Myocyte (in vitro differentiated cells): ENCODE data around the gene CDK6. TPM values are rescaled to one million over a fixed set of nuclear protein-coding genes. Genes with fewer than 3 reads are reported as not detected.
A peak's percentile ranks its signal among the peaks of the same experiment; 100 is the strongest.

Source experiments
- DNase-seq: peaks from one replicate; pipeline ENCODE4 v3.0.0-alpha.2; 2012; ENCODE audit warnings: low read depth
- total RNA-seq: library from RNA; depleted of rRNA; stranded (reverse); fragments of >200 nt; gene quantifications from 2 replicates; pipeline ENCODE4 v1.2.3, GENCODE V29; 2014

Gene CDK6
- total RNA-seq, 1 donor from 2014 or later, result 124 TPM

GRCh38 chr7:92631067-92631849 is 205.1 kb downstream of the CDK6 start:
- DNase-seq, result no peak

- no peak for DNase-seq
Measured at GRCh38 chr7:92629779-92630178, 206.6 kb downstream of the CDK6 start.

GRCh38 chr7:92627956-92628355 is 208.4 kb downstream of the CDK6 start:
- no peak for DNase-seq

- DNase-seq, result no peak
Measured at GRCh38 chr7:92626281-92626809, 210.0 kb downstream of the CDK6 start.

- DNase-seq, result no peak
Measured at GRCh38 chr7:92625617-92626016, 210.8 kb downstream of the CDK6 start.

- no peak for DNase-seq
Measured at GRCh38 chr7:92624298-92624996, 211.9 kb downstream of the CDK6 start.

- DNase-seq, result no peak
Measured at GRCh38 chr7:92623544-92623943, 212.8 kb downstream of the CDK6 start.

- DNase-seq, result peak; percentile 66
Measured at GRCh38 chr7:92622685-92623084, 213.7 kb downstream of the CDK6 start.

GRCh38 chr7:92622030-92622429 is 214.3 kb downstream of the CDK6 start:
- no peak for DNase-seq

GRCh38 chr7:92621561-92622023 is 214.8 kb downstream of the CDK6 start:
- no peak for DNase-seq

- DNase-seq, result peak; percentile 85
Measured at GRCh38 chr7:92621026-92621540, 215.3 kb downstream of the CDK6 start.

- peak; percentile 47 for DNase-seq
Measured at GRCh38 chr7:92615861-92616260, 220.5 kb downstream of the CDK6 start.

GRCh38 chr7:92614660-92615174 is 221.7 kb downstream of the CDK6 start:
- DNase-seq, result peak; percentile 98

- no peak for DNase-seq
Measured at GRCh38 chr7:92613720-92614119, 222.7 kb downstream of the CDK6 start.

- peak; percentile 61 for DNase-seq
Measured at GRCh38 chr7:92613214-92613613, 223.2 kb downstream of the CDK6 start.

- peak; percentile 68 for DNase-seq
Measured at GRCh38 chr7:92612501-92612900, 223.9 kb downstream of the CDK6 start.

GRCh38 chr7:92611735-92612134 is 224.6 kb downstream of the CDK6 start:
- no peak for DNase-seq

GRCh38 chr7:92609921-92610518 is 226.4 kb downstream of the CDK6 start:
- no peak for DNase-seq

- DNase-seq, result no peak
Measured at GRCh38 chr7:92608380-92609322, 227.7 kb downstream of the CDK6 start.

GRCh38 chr7:92606985-92607384 is 229.4 kb downstream of the CDK6 start:
- DNase-seq, result no peak
